ENCODE results near the gene PSMD14.

Gene PSMD14

DNA sequence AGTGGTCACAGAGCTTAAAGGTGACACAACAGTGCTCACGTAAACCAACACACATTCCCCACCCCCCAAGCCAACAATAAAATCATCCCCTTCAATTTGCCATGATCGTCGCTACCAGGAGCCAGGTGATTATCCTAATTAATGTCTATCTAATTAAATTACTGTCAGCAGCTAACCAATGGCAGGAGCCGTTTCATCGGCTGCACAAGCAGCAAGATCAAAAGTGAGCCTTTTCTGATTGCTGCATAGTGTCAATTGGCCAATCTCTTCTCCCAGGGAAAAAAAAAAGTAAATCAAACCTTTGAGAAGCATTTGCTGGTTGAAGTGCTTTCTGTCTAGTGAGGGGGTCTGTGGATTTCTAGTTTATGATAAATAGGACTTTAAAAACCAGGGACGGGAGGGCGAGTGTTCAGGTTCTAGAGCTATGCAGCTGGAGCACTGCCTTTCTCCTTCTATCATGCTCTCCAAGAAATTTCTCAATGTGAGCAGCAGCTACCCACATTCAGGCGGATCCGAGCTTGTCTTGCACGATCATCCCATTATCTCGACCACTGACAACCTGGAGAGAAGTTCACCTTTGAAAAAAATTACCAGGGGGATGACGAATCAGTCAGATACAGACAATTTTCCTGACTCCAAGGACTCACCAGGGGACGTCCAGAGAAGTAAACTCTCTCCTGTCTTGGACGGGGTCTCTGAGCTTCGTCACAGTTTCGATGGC lies 107.9 kb downstream of the PSMD14 start, which contains the start of gene TBR1:
Gene TBR1 (plus strand): TSS at position 311 of the 721 bp plus-strand sequence. CDS start 114 bp downstream, at position 425.
- in situ Hi-C loops (cut with HindIII; ENCODE audit: low sequenced_read_pairs) = no loop called here
- H3K4me3 ChIP-seq (ENCODE audit: low read depth, low read length) = no peak within 1 kb of the TSS

DNA sequence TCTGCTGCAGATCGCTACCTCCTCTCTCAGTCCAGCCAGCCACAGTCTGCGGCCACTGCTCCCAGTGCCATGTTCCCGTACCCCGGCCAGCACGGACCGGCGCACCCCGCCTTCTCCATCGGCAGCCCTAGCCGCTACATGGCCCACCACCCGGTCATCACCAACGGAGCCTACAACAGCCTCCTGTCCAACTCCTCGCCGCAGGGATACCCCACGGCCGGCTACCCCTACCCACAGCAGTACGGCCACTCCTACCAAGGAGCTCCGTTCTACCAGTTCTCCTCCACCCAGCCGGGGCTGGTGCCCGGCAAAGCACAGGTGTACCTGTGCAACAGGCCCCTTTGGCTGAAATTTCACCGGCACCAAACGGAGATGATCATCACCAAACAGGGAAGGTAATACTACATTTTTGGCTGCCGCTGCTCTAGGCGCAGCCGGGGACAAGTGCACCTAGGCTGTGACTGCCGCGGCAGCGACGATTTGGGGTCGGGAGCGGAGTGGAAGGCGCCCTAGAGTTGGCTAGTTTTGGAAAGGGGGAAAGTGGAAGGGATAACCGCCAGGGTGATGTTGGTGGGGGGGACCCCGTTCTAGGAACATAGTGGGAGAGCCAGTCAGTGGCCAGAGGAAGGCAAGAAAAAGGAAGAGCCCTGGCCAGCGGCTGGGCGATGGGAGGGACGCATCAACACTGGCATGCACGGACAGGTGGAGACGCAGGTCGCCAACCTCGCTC lies 108.6 kb downstream of the PSMD14 start:
- no peak for DNase-seq (ENCODE audit: low read depth, low spot score)
- in situ Hi-C loops (cut with HindIII; ENCODE audit: low sequenced_read_pairs) = no loop called here
- no peak overlapping the region for H3K4me3 ChIP-seq (ENCODE audit: low read depth, low read length)

More for the DNA sequence above, 107.9 kb downstream of the PSMD14 start, which contains the start of gene TBR1:
- TF ChIP-seq, protein P1, sequence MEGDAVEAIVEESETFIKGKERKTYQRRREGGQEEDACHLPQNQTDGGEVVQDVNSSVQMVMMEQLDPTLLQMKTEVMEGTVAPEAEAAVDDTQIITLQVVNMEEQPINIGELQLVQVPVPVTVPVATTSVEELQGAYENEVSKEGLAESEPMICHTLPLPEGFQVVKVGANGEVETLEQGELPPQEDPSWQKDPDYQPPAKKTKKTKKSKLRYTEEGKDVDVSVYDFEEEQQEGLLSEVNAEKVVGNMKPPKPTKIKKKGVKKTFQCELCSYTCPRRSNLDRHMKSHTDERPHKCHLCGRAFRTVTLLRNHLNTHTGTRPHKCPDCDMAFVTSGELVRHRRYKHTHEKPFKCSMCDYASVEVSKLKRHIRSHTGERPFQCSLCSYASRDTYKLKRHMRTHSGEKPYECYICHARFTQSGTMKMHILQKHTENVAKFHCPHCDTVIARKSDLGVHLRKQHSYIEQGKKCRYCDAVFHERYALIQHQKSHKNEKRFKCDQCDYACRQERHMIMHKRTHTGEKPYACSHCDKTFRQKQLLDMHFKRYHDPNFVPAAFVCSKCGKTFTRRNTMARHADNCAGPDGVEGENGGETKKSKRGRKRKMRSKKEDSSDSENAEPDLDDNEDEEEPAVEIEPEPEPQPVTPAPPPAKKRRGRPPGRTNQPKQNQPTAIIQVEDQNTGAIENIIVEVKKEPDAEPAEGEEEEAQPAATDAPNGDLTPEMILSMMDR (IDR thresholded peaks at IDR 0.05; ENCODE audit: low read depth, low read length) = no peak
- peak; percentile 7 for DNase-seq (ENCODE audit: low read depth, low spot score)

DNA sequence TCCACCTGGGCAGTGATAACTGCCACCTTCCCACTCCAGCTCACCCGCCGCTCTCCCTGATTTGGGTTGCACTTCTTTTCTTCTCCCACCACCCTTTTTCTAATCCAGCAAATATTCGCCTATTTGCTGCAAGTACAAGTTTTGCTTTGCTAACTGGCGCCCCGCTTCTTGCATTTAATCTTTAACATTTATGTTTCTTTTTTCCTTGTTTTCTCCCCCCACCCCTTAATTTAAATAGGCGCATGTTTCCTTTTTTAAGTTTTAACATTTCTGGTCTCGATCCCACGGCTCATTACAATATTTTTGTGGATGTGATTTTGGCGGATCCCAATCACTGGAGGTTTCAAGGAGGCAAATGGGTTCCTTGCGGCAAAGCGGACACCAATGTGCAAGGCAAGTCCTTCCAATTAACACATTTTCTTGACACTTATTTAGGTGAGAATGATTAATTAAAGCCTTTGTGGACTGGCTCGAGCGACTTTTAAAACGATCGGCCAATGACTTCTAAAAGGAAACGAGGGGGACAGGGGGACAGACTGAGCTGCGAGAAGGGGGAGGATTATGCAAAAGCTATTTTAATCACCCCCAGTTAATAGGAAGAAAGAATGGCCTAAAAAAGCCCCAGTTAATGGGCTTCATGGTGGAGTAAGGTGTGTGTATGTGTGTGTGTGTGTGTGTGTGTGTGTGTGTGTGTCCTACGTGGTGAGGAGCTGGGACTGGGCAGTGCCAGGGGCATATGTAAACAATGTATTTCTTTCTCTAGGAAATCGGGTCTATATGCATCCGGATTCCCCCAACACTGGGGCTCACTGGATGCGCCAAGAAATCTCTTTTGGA lies 109.4 kb downstream of the PSMD14 start:
- DNase-seq (ENCODE audit: low read depth, low spot score) = no peak
- H3K4me3 ChIP-seq (ENCODE audit: low read depth, low read length) = no peak overlapping the region
- in situ Hi-C loops (cut with HindIII; ENCODE audit: low sequenced_read_pairs) = no loop called here
- TF ChIP-seq, protein P1 (IDR thresholded peaks at IDR 0.05; ENCODE audit: low read depth, low read length) = no peak

More for the DNA sequence above, 108.6 kb downstream of the PSMD14 start:
- TF ChIP-seq, protein P1 (IDR thresholded peaks at IDR 0.05; ENCODE audit: low read depth, low read length) = no peak

DNA sequence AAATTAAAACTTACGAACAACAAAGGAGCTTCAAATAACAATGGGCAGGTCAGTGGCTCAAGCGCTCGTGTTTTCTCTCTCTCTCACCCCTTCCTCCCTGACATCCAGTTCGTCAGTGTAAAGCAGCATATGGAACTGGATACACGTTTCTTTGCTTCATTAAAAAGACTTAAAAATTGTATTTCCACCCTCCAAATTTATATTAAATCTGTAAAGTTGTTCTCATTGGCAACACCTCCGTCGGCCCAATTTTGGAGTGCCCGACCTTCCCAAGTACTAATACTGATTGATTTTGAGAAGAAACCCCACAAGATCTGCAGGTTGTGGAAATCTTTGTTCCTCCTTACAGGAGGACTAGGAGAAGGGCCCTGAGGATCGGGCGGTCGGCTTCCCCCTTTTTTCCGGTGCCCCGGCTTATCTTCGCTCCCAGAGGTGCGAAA lies 110.1 kb downstream of the PSMD14 start:
- no peak overlapping the region for H3K4me3 ChIP-seq (ENCODE audit: low read depth, low read length)
- peak; percentile 13 for DNase-seq (ENCODE audit: low read depth, low spot score)
- in situ Hi-C loops (cut with HindIII; ENCODE audit: low sequenced_read_pairs) = no loop called here
- TF ChIP-seq, protein P1 (IDR thresholded peaks at IDR 0.05; ENCODE audit: low read depth, low read length) = no peak

DNA sequence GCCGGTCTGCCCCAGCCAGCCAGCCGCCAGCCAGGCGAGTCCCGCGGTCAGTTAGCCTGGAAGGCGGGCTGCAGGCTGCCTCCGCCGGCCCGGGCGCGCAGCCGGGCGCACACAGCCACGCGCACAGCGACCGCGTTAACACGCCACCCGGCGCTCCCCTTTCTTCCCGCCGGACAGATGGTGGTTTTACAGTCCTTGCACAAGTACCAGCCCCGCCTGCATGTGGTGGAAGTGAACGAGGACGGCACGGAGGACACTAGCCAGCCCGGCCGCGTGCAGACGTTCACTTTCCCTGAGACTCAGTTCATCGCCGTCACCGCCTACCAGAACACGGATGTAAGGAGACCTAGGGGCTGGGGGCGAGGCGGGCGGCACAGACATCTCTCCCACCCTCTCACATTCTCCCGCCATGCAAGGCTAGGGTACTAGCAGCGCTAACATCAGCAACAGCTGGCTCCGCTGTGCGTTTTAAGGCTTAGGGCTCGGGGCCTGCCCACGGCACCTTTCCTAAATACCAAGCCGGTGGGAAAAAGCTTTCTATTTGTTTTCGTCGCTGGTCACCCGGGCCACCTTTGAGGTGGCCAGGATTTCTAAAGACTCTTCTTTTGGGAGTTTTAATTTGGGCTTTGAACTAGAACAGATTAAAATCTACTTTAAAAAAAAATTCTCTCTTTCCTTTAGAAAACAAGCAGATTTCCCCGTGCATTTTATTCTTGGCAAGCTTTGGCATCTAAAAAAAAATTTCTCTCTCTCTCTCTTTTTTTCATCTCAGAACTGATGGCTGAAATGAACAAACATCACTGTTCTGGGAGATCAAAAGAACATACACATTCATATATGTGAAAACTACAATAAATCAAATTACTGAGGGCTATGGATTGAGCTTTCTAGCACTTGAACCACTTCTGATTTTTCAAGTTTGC lies 110.8 kb downstream of the PSMD14 start:
- DNase-seq (ENCODE audit: low read depth, low spot score) = peak; percentile 12
- in situ Hi-C loops (cut with HindIII; ENCODE audit: low sequenced_read_pairs) = no loop called here
- no peak overlapping the region for H3K4me3 ChIP-seq (ENCODE audit: low read depth, low read length)
- TF ChIP-seq, protein P1 (IDR thresholded peaks at IDR 0.05; ENCODE audit: low read depth, low read length) = no peak
